Midbrain (tissue), 1 donor: ENCODE results near the gene ZNF219.

Experiments used
- DNase-seq: peaks from one replicate; lab custom pipeline; 2025; lab: John Stamatoyannopoulos, UW

The ZNF219 gene

DNA sequence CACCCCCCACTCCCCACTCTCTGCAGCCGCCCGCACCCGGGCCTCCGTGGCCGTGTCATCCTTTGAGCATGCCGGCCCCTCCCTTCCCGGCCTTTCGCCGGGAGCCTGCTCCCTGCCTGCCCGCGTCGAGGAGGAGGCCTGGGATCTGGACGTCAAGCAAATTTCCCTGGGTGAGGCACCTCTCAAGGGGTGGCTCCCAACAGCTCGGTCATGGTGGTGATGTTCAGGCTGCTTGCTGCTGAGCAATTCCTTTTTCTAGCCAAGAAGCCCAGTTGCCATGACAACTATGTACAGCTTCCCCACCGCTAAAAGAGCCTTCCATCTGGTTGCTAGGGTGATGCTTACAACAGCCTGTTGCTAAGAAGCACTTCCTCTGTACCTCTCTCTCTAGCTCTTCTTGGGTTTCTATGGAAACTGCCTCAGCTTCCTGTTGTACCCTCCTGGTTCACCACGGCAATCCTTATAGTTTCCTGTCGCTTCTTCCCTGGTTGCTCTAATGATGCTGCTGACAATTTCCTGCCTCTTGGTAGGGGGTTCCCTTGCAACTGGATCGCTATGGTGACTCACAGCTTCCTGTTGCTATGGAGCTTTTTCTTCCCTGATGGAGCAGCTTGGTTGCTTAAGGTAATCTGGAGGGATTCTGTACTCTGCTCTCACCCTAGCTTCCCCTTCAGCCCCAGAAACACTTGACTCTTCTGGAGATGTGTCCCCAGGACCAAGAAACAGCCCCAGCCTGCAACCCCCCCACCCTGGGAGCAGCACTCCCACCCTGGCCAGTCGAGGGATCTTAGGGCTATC, 11.0 kb downstream of the ZNF219 start:
- DNase-seq = peak; percentile 45

DNA sequence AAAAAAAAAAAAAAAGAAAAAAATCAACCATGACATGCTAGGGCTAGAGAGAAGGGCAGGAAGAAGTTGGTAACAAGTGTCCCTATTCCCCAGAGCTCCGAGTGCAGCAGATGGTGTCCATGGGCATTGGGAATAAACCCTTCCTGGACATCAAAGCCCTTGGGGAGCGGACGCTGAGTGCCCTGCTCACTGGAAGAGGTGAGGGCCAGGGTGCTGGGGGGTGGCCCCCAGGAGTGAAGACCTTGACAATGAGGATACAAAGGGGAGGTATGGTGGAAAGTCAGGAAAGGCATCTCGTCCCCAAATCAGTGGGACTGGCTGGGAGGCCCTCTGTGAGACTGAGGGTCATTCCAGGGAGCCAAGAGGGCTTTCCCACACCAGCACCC, 11.6 kb downstream of the ZNF219 start:
- no peak for DNase-seq

DNA sequence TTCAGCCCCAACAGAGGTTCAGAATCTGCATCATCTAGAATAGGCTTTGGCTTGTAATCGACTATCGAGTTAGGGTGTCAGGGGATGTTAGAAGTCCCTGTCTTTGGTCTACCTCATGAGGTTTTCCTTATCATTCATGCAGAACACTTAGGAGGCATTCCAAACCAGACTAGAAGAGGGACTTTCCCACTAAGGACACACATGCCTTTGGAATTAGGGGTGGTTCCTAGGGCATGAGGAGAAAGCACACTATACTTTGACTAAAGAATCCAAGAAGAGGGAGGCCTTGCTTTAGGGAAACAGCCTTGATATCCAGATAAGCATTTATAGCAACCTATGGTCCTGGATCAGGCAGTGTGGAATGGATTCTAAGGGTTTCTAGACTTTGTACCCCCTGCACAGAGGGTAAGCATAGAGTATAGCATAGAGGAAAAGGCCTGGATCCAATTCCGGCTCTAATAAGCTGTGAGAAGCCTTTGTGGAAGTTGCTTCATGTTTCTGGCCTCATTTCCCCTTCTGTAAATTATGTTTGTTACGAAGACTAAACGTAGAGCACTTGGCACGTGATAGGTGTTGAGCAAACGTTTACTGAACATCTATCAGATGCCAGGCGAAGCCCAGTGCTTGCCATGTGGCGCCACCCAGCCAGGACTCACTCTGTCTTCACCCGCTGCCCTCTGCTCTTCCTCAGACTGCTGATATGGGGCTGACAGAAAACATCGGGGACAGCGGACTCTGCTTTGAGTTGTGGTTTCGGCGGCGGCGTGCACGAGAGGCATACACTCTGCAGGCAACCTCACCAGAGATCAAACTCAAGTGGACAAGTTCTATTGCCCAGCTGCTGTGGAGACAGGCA, 13.2 kb downstream of the ZNF219 start:
- no peak for DNase-seq

DNA sequence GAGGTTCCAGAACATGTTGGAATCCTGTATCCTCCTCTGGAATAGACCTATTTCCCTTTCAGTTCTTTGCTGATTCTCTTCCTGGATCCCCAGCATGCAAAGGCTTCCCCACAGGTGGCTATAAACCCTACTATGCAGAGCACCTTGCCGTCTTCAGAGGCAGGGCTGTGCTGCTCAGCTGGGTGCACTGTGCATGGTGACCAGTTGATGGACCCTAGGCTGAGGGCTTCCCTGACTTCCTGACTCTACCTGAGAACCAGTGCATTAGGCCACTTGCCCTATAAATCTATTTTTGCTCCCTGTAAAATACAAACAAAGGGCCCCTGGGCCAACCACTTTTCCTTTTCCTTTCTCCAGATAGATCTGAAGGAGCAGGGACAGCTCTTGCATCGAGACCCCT, 14.1 kb downstream of the ZNF219 start:
- no peak for DNase-seq

DNA sequence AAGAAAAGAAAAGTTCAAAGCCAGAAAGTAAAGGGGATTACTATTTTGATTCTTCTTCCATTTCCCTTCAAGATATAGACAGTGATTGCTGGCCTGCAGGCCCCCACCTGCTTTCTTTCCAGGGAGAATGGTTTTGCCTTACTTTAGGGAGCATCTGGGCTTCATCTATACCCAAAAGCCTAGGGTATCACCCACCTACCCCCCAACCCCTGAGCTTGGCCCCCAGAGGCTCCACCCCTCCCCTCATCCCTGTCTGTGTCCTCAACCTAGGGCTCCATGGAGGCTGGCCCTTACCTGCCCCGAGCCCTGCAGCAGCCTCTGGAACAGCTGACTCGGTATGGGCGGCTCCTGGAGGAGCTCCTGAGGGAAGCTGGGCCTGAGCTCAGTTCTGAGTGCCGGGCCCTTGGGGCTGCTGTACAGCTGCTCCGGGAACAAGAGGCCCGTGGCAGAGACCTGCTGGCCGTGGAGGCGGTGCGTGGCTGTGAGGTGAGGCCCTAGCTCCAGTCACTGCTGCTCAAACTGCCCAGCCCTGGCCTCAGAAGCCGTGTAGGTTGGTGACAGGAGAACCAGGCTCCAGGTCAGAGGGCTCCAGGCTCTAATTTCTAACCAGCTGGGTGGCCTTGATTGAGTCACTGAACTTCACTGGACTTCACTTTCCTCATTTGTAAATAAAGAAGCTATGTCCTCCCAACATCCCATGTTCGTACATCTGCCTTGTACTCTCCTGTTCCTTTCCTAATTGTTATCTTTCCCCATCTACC, 14.7 kb downstream of the ZNF219 start:
- no peak for DNase-seq

DNA sequence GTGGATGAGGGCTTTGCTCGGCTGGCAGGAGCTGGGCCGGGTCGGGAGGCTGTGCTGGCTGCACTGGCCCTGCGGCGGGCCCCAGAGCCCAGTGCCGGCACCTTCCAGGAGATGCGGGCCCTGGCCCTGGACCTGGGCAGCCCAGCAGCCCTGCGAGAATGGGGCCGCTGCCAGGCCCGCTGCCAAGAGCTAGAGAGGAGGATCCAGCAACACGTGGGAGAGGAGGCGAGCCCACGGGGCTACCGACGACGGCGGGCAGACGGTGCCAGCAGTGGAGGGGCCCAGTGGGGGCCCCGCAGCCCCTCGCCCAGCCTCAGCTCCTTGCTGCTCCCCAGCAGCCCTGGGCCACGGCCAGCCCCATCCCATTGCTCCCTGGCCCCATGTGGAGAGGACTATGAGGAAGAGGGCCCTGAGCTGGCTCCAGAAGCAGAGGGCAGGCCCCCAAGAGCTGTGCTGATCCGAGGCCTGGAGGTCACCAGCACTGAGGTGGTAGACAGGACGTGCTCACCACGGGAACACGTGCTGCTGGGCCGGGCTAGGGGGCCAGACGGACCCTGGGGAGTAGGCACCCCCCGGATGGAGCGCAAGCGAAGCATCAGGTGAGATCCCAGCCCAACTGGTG, 16.8 kb downstream of the ZNF219 start:
- no peak for DNase-seq

DNA sequence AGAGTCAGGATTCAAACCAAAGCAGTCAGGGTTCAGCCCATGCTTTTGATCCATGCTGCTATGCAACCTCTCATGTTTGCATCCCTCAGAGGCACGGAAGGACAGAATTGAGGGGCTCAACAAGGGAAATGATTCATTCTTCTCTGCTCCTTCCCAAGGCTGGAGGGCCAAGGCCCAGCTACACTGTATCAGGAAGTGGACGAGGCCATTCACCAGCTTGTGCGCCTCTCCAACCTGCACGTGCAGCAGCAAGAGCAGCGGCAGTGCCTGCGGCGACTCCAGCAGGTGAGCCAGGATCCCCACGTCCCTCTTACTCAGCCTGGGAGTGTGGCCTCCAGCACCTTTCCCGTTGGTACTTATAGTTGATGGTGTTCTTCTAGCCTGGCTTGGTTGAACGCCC, 19.7 kb downstream of the ZNF219 start:
- DNase-seq = no peak

DNA sequence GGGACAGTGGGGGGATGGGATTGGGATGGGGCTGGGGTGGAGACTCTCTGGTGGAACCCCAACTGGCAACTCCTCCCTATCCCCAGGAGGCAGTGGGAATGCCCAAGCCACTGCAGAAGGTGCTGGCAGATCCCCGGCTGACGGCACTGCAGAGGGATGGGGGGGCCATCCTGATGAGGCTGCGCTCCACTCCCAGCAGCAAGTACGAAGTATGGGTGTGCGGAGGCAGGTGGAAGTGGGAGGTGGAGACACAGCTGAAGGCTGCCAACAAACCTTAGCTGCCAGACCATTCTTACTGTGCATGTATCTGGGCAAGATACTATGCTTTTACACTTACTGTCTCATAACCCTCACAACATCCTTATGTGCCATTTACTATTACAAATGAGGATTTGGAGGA, 20.2 kb downstream of the ZNF219 start:
- DNase-seq = no peak

DNA sequence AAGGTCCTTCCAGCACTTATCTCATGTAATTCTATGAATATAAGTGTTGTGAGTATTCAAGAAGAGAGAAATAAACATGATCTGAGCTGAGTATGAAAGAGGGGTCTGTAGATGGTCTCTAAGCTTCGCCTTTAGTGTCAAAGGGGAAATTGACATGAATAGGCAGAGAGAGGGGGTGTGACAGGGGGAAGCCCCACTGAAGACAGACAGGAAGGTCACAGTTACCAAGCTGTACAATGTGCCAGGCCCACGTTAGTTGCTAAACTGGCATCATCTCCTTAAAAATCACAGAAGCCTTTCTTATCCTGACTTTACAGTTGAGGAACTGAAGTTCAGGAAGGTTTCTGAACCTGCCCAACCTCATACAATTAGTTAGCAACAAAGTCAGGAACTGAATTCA, 20.8 kb downstream of the ZNF219 start:
- no peak for DNase-seq

DNA sequence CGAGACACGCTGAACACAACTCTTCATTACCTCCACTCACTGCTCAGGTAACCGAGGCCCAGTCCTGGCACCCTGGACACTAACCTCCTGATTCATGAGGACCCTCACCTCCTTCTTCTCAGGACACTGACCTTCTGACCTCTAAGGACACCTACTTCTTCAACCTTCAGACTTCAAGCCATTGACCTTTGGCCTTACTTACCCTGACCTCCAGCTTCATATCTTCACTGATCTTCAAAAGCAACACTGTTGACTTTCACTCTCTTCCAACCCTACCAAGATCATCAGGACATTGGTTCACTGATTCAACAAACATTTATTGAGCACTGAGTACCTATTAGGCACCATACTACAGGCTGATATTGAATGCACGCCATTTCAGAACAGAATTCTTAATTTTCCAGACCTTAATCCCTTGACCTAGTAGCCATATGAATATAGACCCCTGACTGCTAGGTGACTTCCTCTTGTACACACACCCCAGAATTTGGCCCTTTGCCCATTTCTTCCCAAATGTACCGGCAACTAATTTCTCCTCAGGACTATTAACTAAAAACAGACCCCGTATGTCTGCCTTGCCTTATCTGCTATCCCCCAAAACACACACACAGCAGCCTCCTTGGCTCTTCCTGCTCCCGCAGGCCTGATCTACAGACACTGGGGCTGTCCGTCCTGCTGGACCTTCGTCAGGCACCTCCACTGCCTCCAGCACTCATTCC, 22.6 kb downstream of the ZNF219 start:
- no peak for DNase-seq

DNA sequence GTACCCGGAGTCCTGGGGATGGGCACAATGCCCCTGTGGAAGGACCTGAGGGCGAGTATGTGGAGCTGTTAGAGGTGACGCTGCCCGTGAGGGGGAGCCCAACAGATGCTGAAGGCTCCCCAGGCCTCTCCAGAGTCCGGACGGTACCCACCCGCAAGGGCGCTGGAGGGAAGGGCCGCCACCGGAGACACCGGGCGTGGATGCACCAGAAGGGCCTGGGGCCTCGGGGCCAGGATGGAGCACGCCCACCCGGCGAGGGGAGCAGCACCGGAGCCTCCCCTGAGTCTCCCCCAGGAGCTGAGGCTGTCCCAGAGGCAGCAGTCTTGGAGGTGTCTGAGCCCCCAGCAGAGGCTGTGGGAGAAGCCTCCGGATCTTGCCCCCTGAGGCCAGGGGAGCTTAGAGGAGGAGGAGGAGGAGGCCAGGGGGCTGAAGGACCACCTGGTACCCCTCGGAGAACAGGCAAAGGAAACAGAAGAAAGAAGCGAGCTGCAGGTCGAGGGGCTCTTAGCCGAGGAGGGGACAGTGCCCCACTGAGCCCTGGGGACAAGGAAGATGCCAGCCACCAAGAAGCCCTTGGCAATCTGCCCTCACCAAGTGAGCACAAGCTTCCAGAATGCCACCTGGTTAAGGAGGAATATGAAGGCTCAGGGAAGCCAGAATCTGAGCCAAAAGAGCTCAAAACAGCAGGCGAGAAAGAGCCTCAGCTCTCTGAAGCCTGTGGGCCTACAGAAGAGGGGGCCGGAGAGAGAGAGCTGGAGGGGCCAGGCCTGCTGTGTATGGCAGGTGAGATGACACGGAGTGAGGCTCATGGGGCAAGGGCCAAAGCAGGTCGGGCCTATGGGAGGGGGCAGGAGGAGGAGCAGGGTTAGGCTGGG, 23.8 kb downstream of the ZNF219 start:
- no peak for DNase-seq

DNA sequence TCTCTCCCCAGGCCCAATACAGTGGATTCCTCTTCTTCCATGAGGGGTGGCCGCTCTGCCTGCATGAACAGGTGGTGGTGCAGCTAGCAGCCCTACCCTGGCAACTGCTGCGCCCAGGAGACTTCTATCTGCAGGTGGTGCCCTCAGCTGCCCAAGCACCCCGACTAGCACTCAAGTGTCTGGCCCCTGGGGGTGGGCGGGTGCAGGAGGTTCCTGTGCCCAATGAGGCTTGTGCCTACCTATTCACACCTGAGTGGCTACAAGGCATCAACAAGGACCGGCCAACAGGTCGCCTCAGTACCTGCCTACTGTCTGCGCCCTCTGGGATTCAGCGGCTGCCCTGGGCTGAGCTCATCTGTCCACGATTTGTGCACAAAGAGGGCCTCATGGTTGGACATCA, 24.5 kb downstream of the ZNF219 start:
- no peak for DNase-seq

DNA sequence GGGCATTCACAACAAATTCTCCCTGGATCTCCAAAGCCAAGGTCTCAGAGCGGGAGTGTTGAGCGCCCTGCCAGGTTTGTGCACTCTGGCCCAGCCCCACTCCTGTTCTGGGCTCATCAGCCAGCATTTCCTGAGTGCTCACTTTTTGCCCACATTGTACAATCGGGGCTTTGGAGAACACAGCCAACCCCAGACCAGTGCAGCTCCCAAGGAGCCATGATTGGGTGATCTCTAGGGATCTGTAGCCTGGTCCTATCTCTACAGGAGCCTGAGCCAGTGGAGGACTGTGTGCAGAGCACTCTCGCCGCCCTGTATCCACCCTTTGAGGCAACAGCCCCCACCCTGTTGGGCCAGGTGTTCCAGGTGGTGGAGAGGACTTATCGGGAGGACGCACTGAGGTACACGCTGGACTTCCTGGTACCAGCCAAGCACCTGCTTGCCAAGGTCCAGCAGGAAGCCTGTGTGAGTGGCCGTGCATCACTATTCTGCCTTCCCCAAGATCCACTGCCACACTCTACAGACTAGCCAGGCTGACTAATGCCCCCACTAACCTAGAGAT, 25.6 kb downstream of the ZNF219 start:
- DNase-seq = no peak

DNA sequence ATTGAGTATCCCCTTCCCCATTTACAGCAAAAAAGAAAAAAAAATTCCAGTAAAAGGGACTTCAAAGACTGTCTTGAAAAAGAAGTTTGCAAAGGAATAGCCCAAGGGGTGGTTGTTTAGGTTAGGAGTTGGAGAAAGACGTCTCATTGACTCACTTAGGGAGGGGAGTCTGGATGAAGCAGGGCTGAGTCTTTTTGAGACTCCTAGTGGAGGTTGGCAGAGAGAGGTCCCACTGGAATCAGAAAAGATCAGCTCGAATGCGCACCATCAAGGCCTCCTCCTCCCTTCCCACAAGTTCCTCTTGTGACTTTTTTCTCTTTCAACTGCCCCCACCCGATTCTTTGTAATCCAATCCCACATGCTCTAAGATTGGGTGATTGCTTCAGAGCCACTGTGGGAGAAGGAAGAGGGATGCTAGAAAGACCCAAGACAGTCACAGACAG, 26.4 kb downstream of the ZNF219 start:
- DNase-seq = no peak

DNA sequence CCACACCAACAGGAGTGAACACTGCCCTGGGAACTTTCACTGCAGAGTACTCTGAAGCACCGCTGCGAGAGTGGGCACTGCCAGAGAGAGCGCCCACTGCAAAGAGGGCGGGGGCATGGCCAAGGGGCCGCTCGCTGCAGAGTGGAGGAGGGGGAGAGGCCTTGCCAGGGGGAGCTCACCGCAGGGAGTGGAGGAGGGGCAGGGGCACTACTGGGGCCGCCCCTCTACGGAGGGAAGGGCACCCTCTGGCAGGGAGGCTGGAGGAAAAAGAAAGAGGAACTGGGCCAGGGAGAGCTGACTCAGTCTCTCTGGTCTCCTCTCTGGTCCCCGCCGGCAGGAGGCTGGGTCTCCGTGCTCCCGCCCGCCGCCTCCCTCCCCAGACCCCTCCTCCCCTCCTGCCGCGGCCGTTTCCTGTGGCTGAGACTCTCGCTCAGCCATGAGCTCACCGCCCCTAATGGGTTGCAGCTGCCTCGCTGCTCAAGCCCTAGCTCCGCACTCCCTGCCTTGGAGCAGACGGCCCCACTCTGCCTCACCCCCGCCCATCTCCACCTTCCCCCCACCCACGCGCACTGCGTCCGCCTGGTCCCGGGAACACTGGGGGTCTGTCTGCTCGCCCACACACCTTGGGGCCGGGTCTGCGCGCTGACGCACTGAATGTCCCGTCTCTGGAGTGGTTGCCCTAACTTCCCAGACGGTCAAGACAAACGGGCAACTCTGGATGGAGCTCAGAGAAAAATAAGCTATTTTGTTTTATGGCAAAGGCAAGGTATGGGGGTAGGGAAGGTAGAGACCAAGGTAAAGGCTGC, 27.0 kb downstream of the ZNF219 start:
- DNase-seq = peak; percentile 80

DNA sequence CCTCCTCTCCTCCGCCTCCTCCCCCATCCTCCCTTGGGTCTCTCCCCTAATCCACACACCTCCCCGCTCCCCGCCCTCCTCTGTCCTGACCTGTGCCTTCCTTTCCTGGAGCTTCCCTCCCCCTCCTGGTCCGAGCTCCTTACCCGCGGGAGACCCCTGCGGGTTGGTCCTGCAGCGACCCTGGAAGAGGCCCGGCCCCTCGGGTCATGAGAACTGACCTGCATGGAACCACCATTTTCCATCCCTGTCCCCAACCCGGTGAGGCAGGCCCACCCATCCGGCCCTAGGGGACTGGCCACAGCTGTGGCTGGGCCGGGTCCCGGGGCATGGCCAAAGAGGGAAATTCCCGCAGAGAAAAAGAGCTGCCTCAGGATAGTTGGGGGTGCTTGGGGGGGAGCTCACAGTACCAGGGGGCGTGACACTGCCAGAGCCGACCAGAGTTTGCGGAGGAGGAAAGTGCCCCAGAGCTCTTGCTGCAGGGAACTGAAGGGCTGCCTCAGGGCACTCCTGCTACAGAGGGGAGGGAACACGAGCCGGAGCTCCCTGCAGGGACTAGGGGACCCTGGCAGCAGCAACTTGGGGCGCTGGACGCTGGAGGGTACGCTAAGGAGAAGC, 27.7 kb downstream of the ZNF219 start:
- DNase-seq = peak; percentile 55

DNA sequence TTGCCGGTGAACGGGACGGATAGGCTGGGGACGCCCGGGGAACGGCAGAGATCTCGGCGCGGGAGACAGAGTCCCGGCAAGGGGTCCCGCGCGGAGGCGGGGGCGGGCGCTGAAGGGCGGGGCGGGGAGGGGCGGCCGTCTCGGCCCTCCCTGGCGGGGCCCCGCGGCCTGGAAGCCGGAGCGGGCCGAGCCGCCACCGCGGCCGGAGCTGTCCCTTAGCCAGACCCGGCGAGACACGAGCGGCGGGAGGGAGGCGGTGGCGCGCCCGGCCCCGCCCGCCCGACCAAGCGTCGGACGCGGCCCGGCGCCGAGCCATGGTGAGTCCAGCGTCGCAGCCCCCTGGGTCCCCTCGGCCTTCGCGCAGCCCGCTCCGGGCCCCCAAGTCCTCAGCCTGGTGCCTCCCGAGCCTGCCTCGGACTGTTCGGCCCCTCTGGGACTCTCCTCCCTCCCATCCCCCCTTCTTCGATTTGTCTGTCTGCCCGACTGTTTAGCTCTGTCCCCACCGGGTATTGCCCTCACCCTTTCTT, 28.3 kb downstream of the ZNF219 start, which contains the start of gene ARHGEF40:
Gene ARHGEF40 (plus strand): TSS at position 222 of the 527 bp plus-strand sequence. CDS start 93 bp downstream, at position 315.
- peak; percentile 82 for DNase-seq

DNA sequence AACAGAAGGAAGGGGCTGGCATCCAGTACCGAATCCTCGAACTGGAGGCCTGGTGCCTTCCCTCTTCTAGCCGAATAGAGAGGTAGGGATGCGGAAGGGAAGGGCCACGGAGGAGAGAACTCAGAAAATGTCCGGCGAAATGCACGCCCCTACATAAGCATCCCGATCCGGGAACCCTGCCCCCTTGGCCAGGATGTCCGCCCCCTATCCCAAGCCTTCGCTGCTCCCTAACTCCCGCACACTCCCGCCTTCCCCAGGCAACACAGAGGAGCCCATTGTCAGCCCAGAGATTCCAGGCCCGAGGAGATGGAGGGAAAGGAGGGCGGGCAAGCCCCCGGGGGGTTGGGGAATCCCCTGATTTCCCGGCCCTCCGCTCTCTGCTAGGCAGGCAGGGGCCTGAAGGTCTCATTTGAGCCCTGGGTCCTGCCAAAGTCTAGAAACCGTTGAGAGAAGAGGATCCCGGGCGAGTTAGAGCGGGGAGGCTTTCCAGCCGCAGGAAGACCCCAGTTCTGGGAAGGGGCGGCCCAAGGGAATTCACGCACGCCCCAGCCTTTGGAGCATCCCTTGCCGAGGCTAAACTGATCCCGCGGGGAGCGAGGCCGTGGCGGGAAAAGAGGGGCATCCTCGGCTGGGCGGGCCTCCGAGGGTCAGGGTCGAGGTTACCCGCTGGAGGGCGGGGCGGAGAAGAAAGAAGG, 28.9 kb downstream of the ZNF219 start:
- DNase-seq = peak; percentile 56
